ENCODE results near the gene ZNF564.
"Not testable (repeated sequence)": the region's sequence is repeated elsewhere in the genome, so short reads cannot be mapped to it uniquely, and the experiment has no call there.

ZNF564 gene

DNA sequence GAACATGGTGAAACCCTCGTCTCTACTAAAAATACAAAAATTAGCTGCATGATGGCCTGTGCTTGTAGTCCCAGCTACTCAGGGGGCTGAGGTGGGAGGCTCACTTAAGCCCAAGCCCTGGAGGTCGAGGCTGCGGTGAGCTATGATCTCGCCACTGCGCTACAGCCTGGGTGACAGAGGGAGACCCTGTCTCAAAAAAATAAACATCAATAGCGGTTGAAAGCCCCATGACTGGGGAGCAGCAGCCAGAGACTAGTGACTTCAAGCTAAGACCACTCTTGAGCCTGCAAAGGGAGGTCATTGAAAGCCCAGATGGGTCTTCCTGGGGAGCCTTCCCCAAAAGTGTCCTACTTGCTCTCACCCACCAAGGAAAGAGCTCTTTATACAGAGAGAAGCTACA lies 54.8 kb downstream of the ZNF564 start:
- no peak for DNase-seq

GRCh38 chr19:12495002-12495802 lies 56.1 kb downstream of the ZNF564 start:
- DNase-seq = no peak

DNA sequence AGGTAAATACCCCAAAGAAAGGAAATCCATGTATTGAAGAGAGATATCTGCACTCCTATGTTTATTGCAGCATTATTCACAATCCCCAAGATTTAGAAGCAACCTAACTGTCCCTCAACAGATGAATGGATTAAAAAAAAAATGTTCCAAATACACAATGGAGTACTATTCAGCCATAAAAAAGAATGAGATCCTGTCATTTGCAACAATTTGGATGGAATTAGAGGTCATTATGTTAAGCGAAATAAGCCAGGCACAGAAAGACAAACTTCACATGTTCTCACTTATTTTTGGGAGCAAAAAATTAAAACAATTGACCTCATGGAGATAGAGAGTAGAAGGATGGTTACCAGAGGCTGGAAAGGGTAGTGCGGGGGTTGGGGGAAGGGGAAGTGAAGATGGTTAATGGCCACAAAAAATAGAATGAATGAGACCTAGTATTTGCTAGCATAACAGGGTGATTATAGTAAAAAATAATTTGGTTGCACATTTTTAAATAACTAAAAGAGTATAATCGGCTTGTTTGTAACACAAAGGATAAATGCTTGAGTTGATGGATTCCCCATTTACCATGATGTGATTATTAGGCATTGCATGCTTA lies 56.9 kb downstream of the ZNF564 start:
- no peak for DNase-seq

DNA sequence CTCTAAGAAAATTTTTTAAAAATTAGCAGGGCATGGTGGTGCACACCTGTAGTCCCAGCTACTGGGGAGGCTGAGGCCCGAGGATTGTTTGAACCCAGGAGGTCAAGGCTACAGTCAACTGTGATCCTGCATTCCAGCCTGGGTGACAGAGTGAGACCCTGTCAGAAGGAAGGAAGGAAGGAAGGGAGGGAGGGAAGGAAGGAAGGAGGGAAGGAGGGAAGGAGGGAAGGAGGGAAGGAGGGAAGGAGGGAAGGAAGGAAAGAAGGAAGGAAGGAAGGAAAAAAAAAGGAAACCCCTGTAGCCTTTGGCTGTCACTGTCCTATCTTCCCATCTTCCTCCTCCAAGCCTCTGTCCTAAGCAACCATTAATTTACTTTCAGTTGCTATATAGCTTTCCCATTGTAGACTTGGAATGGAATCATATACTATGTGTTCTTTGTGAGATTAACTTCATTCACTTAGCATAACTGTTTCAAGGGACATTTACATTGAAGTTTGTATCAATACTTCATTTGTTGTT lies 65.0 kb downstream of the ZNF564 start:
- DNase-seq = not testable (repeated sequence)

DNA sequence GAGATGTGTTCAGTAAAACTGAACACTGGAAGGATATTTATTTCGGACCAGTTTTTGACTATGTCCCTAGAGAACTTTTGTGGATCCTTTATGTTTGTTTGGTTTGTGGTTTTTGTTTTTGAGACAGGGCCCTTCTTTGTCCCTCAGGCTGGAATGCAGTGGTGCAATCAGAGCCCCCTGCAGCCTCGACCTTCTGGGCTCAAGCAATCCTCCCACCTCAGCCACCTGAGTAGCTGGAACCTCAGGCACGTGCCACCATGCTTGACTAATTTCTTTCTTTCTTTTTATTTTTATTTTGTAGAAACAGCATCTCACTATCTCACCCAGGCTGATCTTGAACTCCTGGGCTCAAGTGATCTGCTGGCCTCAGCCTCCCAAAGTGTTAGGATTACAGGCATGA lies 65.7 kb downstream of the ZNF564 start:
- DNase-seq = no peak

DNA sequence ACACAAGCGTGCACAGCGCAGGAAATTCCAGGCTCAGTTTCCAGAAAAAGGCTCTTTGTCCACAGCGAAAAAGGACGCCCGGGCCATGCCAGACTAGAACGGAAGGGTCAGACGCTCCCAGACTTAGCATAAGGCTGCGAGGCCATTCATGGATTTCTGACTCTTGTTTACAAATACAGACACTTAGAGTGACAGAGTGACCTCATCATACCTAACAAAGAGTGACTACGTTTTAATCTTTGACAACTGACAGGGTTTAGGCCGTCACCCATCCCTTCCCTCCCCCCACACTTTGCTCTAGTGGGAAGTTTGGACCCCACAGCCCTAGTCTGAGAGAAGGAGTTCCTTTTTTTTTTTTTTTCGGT lies 66.2 kb downstream of the ZNF564 start:
- no peak for DNase-seq

GRCh38 chr19:12484371-12485051 lies 66.8 kb downstream of the ZNF564 start, which contains the start of gene ZNF709:
TSS of gene ZNF709 (minus strand) at chr19:12484816. CDS start at chr19:12484657, 159 bp downstream.
- DNase-seq = no peak

DNA sequence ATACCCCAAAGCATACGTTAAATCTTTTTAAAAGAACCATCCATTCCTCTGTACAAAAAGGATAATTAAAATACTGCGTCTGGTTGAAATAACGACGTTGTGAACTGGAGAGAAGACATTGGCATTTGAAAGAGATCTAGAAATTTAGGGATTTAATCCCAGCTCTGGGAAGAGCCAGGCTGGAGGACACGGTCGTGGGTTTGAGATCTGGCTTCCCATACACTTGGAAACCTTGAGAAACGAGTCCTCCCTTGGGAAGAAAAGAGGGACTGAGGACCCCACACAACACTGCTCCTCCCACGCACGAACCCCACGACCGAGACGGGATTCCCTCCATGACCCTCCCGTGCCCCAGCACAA lies 67.3 kb downstream of the ZNF564 start:
- no peak for DNase-seq

DNA sequence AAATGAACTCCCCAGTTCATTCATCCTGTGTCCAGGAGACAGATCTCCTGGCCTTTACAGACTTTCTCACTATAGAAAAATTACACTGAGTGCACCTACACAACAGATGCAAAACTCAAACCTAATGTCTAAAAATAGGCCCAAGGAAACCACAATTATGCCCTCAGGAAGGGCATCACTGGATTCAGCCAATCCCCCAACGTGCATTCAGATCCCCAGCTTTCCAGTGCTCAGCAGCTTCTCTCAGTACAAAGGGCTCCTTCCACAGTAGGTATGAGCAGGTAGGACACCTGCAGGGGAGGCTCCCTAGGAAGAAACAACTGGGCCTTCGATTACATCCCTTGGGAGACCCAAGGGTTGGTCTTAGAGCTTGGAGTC lies 68.8 kb downstream of the ZNF564 start:
- DNase-seq = no peak

GRCh38 chr19:12481781-12482508 lies 69.3 kb downstream of the ZNF564 start:
- DNase-seq = no peak

- no peak for DNase-seq
Observed at GRCh38 chr19:12478234-12478941, 72.9 kb downstream of the ZNF564 start.

Measured in MV-4-11 (cell line).